Hematopoietic multipotent progenitor cell treated with erythropoietin and hydrocortisone succinate and interleukin-3 and kit ligand, for 6 days (in vitro differentiated cells): Measurements from ENCODE around the gene SAMD1.
"Not testable (repeated sequence)": the region's sequence is repeated elsewhere in the genome, so short reads cannot be mapped to it uniquely, and the experiment has no call there.

Experiments
- DNase-seq: peaks from one replicate; pipeline ENCODE4 v3.0.0-alpha.2; 2015

SAMD1 gene

GRCh38 chr19:14058182-14059092 is 32.1 kb downstream of the SAMD1 start:
- no peak for DNase-seq

DNA sequence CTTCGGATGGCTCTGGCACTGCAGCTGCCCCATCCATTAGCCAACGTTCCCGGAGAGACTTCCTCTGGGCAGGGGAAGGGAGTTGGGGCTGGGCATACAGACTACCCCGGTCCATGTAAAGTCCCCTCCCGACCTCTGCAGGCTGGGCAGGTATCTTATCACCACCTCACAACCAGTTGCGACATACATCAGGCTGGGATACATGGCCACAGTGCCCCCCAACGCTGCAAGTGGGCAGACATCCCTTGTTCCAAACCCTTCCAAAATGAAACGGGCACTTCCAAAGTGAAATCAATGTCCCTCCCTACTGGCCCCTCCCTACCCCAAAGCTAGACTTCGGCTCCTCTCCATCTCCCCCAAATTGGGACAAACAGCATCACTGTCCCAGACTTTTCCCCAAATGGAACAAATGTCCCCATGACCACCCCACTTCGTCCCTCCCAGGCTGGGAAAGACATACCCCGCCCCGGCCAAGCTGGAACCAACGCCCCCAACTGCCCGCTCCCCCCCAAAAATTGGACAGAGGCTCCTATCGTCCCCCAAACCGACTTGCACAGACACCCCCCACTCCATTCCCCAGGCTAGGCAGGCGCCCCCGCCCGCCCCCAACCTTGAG is 33.7 kb downstream of the SAMD1 start:
- DNase-seq = no peak

DNA sequence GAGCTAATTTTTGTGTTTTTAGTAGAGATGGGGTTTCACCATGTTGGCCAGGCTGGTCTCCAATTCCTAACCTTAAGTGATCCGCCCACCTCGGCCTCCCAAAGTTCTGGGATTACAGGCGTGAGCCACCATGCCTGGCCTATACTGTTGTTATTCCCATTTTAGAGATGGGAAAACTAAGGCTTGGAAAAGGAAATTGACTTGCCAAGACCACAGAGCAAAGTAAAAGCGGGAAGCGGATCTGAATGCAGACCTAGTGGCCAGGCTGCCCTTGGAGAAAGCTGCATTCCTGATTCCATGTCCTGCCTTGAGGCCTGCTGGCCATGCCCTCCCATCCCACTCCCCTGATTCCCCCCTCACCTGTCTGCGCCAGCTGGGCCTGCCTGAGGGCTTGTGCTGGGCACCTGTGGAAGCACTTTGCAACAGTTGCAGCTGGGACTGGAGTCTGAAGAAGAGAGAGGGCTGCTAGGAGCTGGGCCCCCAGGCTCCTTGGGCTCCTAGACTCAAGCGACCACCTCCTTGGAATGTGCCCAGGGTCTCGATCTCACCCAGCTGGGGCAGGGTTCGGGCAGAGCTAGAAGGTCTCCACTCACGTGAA is 34.4 kb downstream of the SAMD1 start:
- DNase-seq = no peak

DNA sequence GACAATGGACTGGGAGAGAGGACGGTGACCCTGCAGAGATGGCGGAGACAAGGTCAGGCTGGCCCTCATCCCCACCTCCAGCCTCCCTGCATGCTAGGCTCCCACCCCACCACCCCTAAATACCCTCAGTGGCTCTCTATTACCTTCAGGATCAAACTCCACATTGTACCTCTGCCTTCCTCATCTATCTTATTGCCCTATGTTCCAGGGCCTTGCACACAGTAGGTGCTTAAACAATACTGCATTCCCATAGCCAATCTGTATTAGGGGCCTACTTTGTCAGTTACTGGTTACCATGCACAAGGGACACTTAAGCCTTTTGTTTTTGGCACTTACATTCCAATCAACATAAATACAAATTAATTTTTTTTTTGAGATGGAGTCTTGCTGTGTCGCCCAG is 35.2 kb downstream of the SAMD1 start:
- no peak for DNase-seq

DNA sequence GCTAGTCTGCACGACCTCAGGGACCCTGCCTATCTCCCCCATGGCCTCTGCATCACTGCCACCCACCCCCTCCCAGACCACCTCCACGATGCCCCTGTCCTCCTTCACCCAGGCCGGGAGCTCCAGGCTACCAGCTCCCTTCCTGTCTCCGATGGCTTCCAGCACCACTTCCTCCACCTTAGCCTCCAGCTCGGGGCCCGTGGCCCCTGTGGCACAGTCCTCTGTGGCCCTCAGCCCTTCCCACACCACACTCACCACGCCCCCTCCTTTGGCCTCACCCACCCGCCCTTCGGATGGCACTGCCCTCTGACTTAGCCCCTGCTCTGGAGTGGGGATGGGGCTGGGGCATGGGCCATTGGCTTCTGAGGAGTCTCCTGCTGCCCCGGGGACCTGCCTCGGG is 35.8 kb downstream of the SAMD1 start:
- no peak for DNase-seq

- DNase-seq = no peak
These were observed 36.5 kb downstream of the SAMD1 start for GRCh38 chr19:14054099-14054498.

- DNase-seq = no peak
These were observed 37.1 kb downstream of the SAMD1 start for GRCh38 chr19:14053500-14053899.

- DNase-seq = no peak
These were observed 37.5 kb downstream of the SAMD1 start for GRCh38 chr19:14053032-14053431.

DNA sequence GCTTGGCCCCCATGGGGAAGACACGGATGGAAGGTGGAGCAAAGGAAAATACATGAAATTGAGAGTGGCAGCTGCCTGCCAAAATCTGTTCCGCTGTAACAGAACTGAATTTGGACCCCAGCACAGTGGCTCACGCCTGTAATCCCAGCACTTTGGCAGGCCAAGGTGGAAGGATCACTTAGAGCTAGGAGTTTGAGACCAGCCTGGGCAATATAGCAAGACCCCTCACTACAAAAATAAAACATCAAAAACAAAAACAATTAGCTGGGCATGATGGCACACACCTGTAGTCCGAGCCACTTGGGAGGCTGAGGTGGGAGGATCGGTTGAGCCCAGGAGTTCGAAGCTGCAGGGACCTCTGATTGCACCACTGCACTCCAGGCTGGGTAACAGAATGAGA is 38.1 kb downstream of the SAMD1 start:
- no peak for DNase-seq

- no peak for DNase-seq
These were observed 38.6 kb downstream of the SAMD1 start for GRCh38 chr19:14051980-14052379.

DNA sequence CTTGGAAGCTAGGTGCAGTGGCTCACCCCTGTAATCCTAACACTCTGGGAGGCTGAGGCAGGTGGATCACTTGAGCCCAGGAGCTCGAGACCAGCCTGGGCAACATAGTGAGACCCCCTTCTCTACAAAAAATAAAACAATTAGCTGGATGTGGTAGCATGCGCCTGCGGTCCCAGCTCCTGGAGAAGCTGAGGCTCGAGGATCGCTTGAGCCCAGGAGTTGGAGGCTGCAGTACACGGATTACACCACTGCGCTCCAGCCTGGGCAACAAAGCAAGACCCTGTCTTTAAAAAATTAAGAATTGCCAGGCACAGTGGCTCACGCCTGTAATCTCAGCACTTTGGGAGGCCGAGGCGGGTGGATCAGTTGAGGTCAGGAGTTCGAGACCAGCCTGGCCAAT is 39.6 kb downstream of the SAMD1 start:
- DNase-seq = not testable (repeated sequence)

DNA sequence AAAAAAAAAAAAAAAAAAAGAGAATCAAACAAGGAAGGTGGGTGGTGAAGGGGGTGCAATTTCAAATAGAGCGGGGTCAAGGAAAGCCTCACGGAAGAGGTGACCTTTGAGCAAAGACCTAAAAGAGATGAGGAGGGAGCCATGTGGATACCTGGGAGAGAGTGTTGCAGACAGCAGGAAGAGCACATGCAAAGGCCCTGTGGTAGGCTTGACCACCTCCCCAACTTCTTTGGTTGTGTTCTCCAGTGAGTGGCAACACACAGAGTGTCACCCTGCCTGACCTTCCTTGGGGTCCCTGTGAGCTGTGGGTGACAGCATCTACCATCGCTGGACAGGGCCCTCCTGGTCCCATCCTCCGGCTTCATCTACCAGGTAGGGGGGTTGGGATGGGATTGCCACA is 40.0 kb downstream of the SAMD1 start:
- DNase-seq = no peak

DNA sequence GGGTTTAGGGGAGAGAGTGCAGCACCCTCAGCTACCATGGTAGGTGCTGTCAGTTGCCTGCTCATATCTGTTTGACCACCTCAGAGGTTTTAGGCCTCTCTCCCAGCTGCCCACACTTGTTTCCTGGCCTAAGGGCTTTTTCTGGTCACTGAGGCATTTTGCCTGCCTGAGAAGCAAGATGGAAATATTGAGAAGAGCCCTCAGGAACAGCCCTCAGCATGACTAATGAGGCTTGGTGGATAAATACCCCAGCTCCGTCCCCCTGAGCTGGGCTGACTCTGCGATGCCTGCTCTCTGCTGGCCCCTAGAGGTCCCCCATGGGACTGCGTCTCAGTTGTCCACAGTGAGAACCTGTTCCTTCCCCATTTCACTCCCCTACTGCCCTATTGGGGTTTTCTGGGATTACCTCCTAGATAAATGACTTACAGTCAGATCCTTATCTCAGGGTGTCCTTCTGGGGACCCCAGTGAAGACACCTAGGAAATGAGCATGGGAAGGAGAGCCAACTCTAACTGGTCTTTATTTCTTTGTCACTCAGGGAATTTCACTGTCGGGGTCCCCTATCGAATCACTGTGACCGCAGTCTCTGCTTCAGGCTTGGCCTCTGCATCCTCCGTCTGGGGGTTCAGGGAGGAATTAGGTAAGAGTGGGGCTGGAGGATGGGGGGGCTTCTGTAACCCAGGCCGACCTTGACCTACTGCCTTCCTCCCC is 42.0 kb downstream of the SAMD1 start:
- DNase-seq = peak; percentile 74

DNA sequence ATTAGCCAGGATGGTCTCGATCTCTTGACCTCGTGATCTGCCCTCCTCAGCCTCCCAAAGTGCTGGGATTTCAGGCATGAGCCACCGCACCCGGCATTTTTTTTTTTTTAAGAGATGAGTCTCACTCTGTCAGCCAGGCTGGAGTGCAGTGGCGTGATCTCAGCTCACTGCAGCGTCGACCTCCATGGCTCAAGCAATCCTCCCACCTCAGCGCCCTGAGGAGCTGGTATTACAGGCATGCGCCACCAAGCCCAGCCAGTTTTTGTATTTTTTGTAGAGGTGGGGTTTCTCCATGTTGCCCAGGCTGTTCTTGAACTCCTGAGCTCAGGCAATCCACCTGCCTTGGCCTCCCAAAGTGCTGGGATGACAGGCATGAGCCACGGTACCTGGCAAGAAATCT is 42.7 kb downstream of the SAMD1 start:
- DNase-seq = not testable (repeated sequence)

DNA sequence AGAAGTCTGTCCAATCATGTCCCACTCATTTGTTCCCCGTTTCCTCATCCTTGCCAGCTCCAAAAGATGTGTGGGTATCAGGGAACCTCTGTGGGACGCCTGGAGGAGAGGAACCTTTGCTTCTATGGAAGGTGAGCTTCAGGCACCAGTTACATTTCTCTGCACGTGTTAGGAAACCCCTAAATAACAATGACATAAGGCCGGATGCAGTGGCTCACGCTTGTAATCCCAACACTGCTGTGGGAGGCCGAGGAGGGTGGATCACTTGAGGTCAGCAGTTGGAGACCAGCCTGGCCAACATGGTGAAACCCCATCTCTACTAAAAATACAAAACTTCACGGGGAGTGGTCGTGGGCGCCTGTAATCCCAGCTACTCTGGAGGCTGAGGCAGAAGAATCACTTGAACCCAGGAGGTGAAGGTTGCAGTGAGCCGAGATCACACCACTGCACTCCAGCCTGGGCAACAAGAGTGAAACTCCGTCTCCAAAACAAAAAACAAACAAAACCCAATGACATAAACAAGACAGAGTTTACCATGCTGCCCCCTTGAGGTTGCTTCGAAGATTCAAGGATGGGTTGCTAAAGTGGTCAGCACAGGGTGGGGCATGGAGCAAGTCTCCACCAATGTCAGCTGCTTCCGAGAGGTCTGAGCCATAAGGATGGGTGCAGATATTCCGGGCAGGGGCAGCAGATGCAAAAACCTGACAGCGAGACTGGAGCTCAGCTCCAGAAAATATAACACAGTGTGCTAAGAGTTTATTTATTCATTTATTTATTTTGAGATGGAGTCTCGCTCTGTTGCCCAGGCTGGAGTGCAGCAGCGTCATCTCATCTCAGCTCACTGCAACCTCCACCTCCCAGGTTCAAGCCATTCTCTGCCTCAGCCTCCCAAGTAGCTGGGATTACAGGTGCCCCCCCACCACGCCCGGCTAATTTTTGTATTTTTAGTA is 47.6 kb downstream of the SAMD1 start:
- DNase-seq = peak; percentile 85

- no peak for DNase-seq
These were observed 51.4 kb downstream of the SAMD1 start for GRCh38 chr19:14039181-14039580.
